ENCODE results near the gene LNP1.

DNA sequence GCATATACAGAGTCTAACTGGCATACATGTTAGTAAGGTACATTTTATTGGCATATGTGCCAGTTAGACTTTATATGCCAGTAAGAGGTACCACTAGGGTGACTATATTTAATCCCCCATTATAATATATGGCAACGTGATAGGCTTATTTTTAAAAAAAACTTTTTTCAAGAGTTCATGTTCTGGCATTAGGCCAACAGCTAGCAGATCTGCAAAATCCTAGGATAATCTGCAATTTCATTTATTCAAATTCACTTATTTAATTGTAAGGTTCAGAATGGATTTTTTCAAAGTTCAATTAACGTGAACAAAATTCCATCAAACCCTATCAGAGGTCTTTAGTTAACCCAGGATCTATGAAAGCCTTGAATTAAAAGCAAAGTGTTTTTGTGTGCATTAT lies 34.9 kb upstream of the LNP1 start:
- TF ChIP-seq CTCF (IDR thresholded peaks at IDR 0.05; ENCODE audit: low read depth, low read length) (no peak), POLR2A (IDR thresholded peaks at IDR 0.05; ENCODE audit: extremely low read depth, insufficient read length) (no peak)
